HEK293 (cell line): ENCODE measurements around the gene SLC18A3.

ENCODE experiments used
- ZNF548 ChIP-seq: fragments of 450-650 bp; formaldehyde crosslinking; IDR thresholded peaks from 2 replicates; pipeline ENCODE4 v1.5.1; 2016; ENCODE audit warnings: missing biosample characterization, missing genetic modification characterization
- TF ChIP-seq, protein P1 (sequence below): fragments of 450-650 bp; formaldehyde crosslinking; IDR thresholded peaks from 2 replicates; pipeline ENCODE4 v1.5.1; 2016; ENCODE audit warnings: missing biosample characterization, missing genetic modification characterization

DNA sequence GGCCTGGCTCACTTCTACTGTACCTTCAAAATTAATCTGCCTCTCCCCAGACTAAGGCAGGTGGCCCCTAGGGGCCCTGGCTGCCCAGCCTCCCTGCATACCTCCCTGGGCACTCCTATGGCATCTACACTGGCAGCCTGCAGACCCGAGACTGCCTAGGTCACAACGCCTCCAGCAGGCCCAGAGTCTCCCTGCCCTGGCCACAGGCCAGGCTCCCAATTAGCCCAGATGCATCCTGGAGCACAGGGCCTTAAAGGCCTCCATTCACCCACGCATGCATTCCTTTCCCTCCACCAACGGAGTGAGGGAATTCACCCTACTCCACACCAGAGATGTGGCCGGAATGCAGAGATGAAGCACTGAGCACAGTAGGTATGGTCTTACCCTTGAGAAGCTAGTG lies 5.6 kb downstream of the SLC18A3 start:
- TF ChIP-seq, protein P1, sequence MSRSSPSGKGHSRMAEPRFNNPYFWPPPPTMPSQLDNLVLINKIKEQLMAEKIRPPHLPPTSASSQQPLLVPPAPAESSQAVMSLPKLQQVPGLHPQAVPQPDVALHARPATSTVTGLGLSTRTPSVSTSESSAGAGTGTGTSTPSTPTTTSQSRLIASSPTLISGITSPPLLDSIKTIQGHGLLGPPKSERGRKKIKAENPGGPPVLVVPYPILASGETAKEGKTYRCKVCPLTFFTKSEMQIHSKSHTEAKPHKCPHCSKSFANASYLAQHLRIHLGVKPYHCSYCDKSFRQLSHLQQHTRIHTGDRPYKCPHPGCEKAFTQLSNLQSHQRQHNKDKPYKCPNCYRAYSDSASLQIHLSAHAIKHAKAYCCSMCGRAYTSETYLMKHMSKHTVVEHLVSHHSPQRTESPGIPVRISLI (tag by site-specific recombination) = no peak
- TF ChIP-seq ZNF548 (tag by site-specific recombination) = no peak
